Endometrial microvascular endothelial cells (primary cell): ENCODE measurements around the gene KRT79. TPM values are rescaled to one million over a fixed set of nuclear protein-coding genes. Genes with fewer than 3 reads are reported as not detected.

Source experiments
- in situ Hi-C: cut with HindIII; loops from 2 replicates; pipeline ENCODE4 v1.10.0; 2017; ENCODE audit warnings: low sequenced_read_pairs, low pct_unique_long_range_greater_than_20kb; ENCODE audit errors: inconsistent ontology term
- total RNA-seq: library from RNA; depleted of rRNA; stranded (reverse); fragments of >200 nt; gene quantifications from one replicate; pipeline ENCODE4 v1.2.3, GENCODE V29; 2015; ENCODE audit errors: inconsistent ontology term

Gene KRT79
- total RNA-seq, 1 donor from 2014 or later = not detected

DNA sequence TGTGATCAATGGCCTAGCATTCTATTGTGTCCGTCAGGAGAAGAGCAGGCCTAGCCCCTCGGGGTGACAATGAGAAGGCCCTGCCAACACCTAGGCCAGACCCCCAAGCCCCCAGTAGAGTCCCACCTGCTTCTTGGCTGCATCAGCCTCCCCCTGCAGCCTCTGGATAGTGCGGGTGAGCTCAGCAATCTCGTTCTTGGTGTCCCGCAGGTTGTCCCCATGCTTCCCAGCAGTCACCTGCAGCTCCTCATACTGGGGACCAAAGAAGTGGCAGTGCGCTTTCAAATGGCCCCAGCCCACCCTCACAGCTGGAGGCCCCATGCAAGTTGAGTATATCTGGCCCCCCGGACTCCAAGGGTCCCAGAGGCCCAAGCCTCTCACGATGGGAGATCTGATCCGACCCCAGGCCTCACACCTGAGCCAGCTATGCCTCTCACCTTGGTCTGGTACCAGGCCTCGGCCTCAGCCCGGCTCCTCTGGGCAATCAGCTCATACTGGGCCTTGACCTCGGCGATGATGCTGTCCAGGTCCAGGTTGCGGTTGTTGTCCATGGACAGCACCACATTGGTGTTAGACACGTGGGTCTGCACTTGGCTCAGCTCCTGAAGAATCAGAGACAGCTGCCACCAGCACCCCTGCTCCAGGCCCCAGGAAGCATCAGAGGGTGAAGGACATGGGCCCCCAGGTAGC, 10.2 kb downstream of the KRT79 start:
- in situ Hi-C loops = no loop called here

DNA sequence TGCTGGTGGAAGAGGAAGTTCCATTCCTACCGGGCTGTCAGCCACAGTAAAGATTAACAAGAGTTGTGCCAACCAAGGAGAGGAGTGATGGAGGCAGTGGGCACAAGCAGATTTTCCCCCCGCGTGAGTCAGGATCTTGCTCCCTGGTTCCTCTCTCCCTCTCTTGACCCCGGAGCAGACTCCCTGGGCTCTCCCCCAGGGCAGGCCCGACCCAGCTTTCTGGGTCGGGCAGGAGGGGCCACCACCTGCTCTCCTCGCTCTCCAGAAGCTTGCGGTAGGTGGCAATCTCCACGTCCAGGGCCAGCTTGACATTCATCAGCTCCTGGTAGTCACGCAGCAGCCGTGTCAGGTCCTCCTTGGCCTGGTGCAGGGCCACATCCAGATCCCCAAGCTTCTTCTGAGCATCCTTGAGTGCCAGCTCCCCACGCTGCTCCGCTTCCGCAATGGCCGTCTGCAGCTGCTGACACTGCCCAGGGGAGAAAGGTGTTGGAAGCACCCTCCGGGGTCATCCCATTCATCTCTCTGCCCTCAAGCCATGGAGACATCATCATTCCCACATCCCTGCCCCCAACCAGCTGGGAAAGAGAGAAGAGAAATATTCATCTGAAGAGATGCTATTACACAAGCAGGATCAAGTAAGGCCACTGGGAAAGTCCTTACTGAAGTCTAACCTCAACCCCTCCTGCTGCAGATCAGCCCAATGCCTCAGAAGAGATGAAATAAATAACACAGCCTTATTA, 11.2 kb downstream of the KRT79 start:
- in situ Hi-C loops = no loop called here

DNA sequence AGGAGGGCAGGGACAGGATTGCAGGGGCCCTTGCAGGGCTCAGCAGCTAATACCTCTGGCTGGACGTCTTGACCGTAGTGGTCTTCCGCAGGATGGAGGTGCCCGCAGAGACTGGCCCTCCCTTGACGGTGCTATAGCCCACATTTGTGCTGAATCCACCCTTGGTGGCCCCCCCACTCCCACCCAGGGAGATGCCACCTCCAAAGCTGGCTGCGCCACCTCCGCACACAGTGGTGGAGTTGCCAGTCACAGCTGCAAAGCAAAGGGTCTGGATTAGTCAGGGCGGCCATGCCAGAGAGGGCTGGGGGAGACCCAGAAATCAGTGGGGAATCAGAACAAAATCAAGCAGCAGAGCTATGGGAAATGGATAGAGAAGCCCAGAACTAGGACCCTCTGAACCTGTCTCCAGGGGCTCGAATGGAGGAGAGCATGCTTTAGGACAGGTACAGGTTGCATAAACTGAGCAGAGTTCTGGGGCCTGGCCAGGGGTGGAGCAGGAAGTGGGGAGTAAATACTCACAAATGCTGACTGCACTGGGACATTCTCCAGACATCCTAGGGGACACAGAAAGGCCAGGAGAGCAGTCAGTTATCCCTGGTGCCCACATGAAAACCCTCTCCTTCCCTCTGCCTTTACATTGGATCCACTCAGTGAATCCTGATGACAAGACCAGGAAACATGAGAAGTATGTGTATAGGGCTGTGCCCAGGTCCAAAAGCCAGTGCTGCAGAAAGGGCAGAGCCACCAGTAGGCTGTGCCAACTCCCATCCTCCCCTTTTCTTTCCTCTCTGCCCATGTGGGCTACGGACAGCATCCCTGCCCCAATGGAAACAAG, 12.1 kb downstream of the KRT79 start:
- in situ Hi-C loops = no loop called here

DNA sequence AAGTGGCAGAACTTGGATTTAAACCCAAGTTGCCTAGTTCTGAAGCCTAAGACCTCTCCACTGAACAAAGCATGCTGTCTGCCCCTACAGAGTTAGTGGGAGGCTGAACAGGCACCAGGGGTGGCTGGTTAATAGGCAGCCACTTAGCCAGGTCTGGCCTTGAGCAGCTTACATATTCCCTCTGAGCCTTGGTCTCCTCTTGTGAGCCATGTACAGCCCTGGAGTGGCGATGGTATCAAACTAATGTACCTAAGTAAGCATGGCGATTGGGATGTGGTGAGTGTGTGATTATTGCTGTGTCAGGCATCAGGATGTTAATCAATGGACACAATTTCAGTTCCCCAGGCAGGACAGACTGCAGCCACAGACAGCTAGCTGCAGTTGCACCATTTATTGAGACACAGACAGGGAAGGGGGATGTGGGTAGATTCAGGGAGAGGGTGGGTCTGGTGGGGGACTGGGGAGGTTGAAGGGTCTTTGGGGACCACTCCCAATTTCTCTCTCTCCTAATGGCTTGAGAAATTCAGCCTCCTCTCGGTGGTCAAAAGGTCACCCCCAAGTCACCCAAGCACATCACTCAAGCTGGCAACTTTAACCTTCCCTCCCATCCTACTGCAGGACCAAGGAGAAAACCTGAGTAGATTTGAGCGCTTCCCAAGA, 12.9 kb downstream of the KRT79 start:
- in situ Hi-C loops = no loop called here

DNA sequence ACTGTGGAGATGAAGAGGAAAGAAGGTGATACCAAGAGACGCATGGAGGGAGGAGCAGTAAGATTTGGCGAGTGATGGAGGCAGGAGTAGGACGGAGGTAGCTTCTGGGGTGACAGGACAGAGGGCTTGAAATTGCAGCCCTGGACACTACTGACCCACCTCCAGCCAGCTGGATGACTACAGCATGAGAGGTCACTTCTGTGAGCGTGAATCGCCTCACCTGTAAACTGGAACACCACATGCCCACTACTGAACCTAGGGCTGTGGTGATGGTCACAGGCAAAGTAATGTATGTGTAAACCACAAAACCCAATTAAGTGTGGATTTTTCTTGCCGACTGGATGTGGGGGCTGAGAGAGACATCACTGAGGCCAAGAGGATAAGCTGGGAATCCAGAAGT, 13.6 kb downstream of the KRT79 start:
- in situ Hi-C loops = no loop called here

DNA sequence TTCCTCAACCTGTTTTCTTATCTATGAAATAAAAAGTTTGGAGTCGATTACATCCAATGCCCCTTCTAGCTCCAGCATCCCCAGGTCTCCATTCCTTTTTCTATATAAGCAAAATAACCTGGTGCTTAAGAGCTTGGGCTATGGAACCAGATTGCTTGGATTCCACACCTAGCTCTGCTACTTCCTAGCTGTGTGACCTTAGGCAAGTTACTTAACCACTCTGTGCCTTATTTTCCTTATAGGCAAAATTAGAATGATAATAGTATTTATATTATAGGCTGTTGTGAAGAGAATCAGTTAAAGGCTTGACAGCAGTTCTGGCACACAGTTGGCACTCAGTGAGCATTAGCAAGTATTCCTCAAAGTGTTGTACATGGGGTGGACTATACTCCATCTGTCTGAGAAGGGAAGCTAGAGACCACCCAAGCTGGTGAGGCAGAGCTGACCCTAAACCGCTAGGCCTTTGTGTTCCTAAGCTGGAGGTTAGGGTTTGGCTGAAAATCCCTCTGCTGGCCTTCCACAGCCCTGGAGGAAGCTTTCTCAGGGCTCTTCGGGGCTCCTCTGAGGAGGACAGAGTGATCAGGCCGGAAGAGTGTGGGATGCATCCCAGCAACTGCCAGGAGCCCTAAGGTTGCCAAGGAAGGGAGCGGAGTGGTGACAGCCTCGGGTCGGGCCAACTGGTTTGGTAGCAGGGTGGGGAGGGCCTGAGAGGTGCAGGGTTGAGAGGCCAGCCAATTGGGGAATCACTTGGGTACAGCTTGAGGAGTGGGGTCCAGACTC, 14.2 kb downstream of the KRT79 start:
- in situ Hi-C loops = no loop called here

DNA sequence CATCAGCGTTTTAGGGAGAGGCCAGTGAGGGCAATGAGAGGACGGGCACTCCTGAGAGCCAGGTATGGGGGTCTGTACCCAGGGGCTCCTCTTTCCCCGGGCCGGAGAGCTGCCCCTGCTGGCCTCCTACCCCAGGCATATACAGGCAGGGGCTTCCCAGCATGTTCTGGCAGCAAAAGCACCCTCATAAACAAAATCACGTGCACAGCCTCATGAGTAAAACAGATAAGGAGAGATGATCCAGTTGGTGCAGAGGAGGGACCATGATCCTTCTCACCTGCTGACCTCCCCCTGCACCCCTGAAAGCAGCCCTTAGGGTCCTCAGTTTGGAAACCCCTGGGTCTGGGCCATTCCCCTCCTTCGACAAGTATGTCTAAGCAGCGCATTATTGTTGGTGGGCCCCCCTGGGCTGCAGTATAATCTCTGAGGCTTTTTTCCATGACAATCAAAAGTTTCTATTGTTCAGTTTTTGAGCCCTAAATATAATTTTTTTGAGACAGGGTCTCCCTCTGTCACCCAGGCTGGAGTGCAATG, 15.2 kb downstream of the KRT79 start:
- in situ Hi-C loops = no loop called here

DNA sequence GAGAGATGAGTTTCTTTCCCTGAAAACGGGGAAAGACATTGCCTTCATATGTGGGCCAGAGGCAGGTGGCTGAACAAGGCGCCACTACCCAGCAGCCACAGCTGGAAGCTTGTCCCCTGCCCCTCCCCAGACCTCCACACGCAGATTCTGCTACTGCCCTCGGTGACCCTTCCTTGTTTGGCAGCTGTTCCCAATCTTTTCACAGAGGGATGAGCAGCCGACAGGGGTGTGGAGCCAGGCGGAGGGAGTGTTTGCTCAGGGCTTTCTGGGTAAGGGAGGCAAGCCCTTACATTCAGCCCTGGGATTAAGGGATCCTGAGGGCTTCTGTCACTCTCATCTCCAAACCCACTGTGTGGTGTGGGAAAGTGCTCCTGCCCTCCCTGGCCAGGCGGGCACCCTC, 15.7 kb downstream of the KRT79 start:
- in situ Hi-C loops = no loop called here

DNA sequence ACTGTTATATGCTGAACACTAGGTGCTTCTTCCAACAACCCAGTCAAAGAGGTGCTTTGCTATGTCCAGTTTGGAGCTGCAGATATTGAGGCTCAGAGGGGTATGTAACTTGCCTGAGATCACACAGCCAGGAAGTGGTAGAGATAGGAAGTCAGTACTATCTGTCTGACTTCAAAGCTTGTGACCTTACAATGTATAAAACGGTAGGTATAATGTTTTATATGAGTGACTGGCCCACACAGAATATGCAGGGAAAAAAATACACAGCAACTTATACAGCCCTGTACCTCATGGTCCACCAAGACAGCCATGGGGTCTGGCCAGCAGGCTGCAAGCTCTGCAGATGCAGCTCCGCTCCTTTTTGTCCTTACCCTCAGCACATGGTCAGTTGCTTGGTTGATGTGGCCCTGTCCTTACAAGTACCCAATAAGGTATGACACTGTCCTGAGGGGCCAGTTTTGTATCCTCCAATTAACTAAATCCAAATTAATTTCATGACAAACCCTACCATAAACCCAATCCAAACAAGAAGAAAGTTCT, 16.3 kb downstream of the KRT79 start:
- in situ Hi-C loops = no loop called here

DNA sequence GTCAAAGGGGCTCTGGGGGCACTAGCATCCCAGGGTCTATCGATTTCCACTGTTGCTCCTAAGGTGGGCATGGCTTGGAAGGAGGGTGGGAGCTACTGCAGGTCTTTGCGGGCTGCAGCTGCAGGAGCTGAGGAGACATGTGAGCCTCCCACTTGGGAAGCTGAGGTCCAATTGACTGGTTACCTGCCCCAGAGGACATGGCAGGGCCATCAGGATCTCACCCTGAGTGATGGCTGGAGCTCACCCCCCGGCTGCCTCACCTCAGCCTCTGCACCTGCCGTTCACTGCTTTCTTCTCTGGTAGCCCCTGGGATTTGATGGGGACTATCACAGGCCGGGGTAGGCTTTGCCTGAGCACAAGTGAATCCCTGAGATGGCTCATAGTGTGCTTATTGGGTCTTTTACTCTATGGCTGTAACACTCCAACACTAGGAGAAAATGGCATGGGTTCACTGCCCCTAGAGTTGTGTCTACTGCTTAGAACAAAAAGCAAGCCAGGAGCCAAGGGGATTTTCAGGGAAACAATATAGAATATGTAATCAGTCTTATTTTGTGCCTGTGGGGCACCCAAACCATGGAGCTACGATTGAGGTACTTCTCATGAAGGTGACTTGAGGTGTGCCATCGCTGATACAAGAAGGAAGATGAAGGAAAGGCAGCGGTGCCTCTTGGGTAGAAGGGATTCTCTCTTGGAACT, 17.0 kb downstream of the KRT79 start:
- in situ Hi-C loops = no loop called here

DNA sequence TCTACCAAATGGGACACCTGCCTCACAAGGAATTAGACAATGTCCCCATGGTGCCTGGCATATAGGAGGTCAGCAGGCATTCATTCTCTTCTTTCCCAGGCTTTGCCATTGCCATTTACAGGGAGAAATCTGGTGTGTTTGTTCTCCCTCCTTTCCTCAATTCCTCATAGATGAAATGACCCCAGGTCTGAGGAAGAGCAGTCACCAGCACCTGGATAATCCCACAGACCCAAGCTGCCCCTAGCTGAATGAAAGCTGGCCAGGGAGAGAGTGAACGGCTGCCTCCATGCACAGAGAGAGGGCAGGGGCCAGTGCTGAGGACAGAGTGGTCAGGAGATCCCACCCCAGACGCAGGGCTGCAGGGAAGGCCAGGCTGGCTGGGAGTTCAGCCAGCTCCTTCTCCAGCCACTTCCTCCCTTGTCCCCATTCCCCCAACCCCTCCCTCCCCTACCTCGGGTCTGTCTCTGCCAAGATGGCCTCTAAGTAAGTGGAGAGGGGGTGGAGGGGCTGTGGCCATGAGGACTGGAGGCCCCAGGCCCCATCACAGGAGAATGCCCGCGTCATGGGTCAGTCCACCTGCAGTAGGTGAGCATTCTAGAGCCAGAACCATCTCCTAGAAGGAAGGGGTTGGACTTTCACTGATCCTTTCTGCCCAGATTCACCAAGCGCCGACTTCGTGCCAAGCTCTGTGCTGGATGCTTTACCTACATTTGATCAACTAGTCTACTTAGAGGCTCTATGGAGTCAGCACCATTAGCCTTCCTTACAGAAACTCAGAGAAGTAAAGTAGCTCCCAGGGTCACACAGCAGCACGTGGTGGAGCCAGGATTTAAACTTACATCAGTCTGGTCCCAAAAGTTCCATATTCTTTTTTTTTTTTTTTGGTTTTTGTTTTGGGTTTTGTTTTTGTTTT, 18.2 kb downstream of the KRT79 start:
- in situ Hi-C loops = no loop called here

DNA sequence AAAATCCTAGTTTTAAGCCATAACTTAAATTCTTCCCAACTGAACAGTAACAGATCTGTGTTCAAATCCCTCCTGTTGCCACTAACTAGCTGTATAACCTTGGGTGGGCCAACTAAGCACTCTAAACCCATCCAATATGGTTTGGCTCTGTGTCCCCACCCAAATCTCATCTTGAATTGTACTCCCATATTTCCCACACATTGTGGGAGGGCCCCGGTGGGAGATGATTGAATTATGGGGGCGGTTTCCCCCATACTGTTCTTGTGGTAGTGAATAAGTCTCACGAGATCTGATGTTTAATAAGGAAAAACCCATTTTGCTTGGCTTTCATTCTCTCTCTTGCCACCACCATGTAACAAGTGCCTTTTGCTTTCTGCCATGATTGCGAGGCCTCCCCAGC, 18.9 kb downstream of the KRT79 start:
- in situ Hi-C loops = no loop called here

DNA sequence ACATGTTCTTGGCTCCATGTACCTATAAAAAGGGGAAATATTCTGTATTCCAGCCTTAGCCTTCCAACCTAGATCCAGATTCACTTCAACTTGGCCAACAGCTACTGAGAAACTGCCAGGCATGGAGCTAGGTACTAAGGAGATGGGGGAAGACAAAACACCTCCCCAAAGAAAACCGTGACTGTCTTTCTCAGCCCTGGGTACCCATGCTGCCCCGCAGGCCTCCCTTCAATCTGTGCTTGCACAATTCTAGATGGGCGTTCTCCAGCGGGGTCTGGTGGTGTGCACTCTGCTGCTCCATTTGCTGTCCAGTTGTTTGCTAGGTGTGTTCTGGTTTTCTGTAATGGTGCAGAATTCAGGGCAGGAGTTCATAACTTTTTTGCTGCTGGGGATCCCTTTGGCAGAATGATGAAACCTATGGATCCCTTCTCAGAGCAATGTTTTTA, 19.4 kb downstream of the KRT79 start:
- in situ Hi-C loops = no loop called here

DNA sequence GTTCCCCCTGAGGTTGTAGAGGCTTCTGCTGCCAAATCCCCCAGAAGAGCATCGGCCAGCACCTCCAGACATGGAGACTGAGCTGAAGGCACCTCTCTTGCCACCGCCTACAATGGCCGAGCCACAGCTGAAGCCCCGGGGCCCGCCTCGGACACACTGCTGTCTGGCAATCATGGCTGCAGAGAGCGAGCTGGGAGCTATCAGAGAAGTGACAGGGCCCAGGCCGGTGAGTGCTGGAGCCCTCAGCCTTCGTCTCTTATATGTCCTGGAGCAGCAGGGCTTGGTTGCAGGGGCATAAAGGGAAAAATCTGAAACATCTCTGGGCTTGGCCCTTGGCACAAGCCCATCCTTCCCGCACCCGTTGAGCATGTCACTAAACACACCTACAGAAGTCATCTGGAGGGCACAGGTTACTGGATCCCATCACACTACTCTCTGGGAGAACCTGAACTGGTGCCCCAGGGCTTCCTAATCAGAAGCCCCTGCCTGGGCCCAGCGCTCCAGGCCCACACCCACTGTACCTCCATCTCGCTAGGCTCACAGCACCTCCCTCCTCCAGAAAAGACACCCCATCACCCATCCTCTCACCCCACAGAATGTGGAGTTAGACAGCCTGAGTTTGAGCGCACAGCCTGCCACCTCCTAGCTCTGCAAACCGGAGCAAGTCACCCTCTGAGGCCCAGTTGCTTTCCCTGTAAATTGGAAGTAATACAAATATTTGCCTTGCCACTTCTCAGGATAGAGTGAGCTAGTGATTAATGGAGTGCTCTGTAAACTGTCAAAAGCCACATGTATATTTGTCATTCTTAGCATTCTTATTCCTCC, 20.0 kb downstream of the KRT79 start, which contains the start of gene KRT4:
Gene KRT4 (minus strand): TSS at position 232 of the 825 bp plus-strand sequence. CDS start 58 bp downstream, at position 174.
- in situ Hi-C loops = no loop called here

DNA sequence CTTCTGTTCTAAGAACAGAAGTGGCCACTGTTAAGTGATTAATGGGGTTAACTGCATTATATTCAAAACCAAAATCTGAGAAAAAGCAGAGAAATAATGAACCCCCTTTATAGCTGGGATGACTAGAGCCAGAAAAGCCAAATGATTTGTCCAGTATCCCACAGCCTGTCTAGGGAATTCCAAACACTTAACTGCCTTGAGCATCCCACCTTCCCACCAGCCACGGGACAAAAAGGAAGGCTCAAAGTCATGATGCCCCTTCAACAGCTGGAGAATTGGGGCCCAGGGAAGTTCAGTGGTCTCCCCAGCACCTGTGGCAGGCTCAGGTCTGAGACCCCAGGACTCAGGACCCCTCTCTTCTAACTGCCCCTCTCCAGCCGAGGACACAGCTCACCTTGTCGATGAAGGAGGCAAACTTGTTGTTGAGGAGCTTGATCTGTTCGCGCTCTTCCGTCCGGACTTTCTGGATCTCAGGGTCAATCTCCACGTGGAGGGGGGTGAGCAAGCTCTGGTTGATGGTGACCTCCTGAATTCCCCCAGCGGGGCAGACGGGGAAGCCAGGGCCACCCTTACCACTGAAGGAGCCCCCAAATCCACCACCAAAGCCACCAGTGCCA, 20.8 kb downstream of the KRT79 start:
- in situ Hi-C loops = no loop called here
